GM19239 (cell line): Measurements from ENCODE around the gene AP4E1.
A peak's percentile ranks its signal among the peaks of the same experiment; 100 is the strongest.
"Not testable (repeated sequence)": the region's sequence is repeated elsewhere in the genome, so short reads cannot be mapped to it uniquely, and the experiment has no call there.

Experiments
- DNase-seq: peaks from one replicate; pipeline ENCODE4 v3.0.0; 2011; ENCODE audit warnings: low spot score; ENCODE audit not compliant: insufficient read length
- FAIRE-seq: peaks from 2 replicates; lab custom pipeline; 2011; peaks lifted over from hg19 to GRCh38; lab: Jason Lieb, UNC

The AP4E1 gene

DNA sequence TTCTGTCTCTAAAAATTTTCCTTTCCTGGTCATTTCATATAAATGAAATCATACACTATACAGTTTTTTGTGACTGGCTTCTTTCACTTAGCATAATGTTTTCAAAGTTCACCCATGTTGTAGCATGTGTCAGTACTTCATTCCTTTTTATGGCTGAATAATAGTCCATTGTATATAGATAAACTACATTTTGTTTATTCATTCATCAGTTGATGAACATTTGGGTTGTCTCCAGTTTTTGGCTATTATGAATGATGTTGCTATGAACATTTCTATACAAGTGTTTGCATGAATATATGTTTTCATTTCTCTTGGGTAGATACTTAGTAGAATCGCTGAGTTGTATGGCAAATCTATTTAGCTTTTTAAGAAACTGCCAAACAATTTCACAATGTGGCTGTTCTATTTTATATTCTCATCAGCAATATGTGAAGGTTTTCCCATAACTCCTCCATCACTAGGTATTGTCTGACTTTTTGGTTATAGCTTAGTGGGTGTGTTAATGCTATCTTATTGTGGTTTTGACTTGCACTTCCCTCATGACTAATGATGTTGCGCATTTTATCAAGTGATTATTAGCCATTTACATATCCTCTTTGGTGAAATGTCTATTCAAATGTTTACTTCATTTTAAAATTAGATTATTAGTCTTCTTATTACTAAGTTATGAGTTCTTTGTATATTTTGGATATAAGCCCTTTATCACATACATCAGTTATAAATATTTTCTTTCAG lies 21.7 kb upstream of the AP4E1 start:
- DNase-seq = no peak
- no peak for FAIRE-seq

DNA sequence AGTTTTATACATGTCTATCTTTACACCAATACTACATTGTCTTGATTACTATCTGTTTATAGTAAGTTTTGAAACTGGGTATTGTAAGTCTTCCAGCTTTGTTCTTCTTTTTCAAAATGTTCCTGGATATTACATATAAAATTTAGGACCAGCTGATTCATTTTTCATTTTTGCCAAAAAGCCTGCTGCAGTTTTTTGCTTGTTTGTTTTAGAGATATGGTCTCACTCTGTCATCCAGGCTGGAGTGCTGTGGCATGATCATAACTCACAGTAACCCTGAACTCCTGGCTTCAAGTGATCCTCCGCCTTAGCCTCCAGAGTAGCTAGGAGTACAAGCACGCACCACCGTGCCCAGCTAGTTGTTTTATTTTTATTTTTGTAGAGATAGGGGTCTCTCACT lies 20.4 kb upstream of the AP4E1 start:
- DNase-seq (no peak), FAIRE-seq (no peak)

DNA sequence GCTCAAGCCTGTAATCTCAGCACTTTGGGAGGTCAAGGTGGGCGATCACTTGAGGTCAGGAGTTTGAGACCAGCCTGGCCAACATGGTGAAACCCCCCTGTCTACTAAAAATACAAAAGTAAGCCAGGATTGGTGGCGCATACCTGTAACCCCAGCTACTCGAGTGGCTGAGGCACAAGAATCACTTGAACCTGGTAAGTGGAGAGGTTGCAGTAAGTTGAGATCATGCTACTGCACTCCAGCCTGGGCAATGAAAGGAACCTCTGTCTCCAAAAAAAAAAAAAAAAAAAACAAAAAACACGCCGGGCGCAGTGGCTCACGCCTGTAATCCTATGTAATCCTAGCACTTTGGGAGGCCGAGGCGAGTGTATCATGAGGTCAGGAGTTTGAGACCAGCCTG lies 18.9 kb upstream of the AP4E1 start:
- no peak for FAIRE-seq
- no peak for DNase-seq

DNA sequence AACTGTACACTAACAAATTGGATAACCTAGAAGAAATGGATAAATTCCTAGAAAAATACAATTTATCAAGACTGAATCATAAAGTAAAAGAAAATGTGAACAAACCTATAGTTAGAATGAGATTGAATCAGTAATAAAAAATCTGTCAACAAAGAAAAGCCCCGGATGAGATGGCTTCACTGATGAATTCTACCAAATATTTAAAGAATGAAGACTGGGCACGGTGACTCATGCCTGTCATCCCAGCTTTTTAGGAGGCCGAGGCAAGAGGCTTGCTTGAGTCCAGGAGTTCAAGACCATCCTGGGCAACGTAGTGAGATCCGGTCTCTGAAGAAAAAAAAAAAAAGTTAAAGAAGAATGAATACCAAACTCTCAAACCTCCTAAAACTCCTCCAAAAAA lies 17.7 kb upstream of the AP4E1 start:
- no peak for DNase-seq
- FAIRE-seq = no peak

DNA sequence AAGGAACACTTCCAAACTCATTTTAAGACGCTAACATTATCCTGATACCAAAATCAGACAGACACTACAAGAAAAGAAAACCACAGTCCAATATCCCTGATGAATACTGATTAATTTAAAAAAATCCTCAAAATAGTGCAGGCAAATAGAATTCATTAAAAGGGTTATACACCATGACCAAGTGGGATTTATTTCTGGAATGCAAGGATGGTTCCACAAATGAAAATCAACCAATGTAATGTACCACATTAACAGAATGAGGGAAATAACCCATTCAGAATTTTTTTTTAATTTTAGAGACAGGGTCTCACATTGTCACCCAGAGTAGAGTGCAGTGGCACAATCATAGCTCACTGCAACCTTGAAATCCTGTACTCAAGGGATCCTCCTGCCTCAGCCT lies 17.3 kb upstream of the AP4E1 start:
- no peak for DNase-seq
- no peak for FAIRE-seq

DNA sequence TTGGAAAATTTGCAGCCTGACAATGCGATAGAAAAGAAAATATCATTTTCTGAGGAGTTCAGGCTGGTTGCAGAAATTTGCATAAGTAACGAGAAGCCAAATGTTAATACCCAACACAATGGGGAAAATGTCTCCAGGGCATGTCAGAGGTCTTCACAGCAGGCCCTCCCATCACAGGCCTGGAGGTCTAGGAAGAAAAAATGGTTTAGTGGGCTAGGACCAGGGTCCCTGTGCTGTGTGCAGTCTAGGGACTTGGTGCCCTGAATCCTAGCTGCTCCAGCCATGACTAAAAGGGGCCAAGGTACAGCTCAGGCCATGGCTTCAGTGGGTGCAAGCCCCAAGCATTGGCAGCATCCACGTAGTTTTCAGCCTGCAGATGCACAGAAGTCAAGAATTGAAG lies 14.5 kb upstream of the AP4E1 start:
- FAIRE-seq = no peak
- no peak for DNase-seq

DNA sequence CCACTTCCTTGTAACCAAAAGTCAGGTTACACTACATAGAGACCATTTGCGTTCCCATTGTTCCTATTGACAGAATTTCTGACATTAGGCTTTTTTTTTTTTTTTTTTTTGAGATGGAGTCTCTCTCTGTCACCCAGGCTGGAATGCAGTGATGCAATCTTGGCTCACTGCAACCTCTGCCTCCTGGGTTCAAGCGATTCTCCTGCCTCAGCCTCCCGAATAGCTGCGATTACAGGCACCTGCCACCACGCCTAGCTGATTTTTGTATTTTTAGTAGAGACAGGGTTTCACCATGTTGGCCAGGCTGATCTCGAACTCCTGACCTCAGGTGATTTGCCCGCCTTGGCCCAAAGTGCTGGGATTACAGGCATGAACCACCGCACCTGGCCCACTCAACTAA lies 7.1 kb upstream of the AP4E1 start:
- not testable (repeated sequence) for DNase-seq, FAIRE-seq

DNA sequence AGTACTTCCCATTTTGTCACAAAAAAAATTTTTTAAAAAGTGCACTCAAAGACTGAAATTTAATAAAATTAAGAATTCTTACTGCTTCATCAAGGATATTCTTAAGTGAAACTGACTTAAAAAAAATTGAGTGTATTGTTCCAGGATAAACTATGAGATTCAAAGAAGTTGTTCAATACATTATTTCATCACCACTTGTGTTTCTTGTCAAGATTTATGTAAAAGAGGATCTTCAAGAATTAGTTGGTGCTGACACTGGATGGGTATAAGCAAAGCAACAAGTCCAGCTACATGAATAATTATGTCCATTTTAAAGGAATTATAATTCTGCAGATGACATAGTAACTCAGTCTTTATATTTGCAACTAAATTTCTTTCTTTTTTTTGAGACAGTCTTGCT lies 4.3 kb upstream of the AP4E1 start:
- FAIRE-seq = no peak
- DNase-seq = no peak

DNA sequence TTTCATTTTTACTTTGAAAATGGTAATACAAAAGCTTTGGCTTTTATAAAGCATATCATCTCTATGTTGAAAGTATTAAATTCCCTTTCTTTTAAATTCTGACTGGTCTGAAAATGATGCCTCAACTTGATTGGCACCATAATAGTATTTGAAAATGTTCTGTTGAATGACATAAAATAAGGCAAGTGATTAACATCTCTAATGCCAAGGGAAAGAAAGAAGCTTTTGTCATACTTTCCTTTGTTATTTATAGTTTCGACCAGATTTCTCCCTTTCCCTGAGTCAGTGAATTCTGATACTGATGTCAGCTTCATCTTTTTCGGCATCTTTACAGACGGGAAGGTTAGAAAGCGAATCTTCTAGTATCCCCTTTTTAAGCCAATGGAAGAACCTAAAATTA lies 3.4 kb upstream of the AP4E1 start:
- DNase-seq (no peak), FAIRE-seq (no peak)

DNA sequence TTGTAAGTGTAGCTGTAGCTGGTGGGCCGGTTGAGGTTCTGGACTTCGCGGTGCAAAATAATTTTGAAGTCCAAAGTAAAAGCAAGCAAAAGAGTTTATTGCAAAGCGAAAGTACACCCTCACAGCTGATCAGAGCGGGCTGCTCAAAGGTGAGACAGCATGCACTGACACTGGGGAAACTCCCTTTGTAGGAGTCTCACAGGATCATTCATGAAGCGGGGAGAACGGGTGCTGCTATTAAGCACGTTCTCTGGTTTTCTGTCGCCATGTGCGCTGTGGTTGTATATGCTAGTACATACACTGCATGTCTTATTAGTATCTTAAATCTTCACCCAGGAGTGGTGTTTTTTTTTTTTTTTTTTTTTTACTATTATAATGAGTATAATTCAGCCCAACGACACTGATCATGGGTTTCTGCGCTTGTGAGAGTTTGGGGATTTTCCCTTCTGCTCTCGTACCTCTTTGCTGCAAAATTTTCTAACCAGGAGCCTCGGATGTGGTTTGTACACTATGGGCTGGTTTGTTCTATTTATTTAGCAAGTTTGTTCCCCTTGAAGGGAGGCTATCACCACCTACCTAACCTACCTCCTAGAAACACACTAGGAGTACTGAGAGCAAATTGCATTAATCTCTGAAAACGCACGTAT lies 1.4 kb upstream of the AP4E1 start:
- peak; percentile 48 for DNase-seq
- peak; percentile 89 for FAIRE-seq

DNA sequence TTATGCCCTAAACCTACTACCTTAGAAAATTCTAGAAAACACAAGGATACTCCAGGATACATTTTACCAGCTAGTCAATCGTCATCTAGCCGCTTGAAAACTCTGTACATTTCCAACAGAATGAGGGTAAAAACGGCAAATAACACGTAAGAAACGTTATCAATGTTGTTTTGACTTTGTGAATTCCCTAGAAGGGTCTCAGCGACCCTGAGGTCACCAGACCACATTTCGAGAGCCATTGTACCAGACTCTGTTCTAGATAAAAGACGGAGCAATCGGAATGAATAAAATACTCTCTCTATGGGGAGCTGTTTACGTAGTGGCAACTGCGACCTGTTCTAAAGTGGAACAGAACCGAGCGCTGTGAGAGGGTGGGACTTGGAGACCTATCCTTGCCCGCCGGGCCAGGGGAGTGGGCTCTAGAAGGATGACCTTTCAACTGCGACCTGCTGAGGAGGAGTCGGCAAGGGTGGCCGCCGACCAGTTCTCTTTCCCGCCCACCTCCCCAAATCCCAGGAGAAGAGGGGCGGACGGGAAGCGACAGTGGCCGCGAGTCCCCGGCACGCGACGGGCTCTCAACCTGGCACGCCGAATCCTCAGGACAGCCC lies 778 bp upstream of the AP4E1 start:
- no peak for FAIRE-seq
- no peak for DNase-seq

DNA sequence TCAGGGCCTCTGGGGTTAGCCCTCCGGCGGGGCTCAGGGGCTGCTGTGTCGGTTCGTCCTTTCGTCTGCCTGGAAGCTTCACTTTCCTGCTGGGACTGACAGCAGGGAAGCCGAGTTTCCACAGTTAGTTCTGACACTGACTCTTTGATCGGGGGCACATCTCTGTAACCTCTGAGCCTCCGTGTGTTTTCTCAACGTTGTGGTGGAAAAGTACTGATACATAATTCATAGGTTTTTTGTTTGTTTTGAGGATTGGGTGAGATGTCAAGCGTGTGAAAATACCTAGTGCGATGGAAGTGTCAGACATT lies 481 bp downstream of the AP4E1 start:
- peak; percentile 71 for FAIRE-seq
- DNase-seq = no peak

DNA sequence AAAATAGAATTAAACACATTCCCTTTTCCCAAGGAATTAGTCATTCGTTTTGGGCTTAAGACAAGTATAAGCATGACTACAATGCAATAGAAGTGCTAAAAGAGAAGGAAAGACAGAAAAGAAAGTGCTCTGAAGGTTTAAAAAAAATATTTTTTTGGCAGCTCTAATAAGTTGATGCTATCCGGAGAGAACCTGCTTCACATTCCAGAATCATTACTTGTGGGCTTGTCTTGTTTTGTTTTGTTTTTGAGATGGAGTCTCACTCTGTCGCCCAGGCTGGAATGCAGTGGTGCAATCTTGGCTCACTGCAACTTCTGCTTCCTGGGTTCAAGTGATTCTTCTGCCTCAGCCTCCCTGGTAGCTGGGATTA lies 1.9 kb downstream of the AP4E1 start:
- not testable (repeated sequence) for DNase-seq, FAIRE-seq

DNA sequence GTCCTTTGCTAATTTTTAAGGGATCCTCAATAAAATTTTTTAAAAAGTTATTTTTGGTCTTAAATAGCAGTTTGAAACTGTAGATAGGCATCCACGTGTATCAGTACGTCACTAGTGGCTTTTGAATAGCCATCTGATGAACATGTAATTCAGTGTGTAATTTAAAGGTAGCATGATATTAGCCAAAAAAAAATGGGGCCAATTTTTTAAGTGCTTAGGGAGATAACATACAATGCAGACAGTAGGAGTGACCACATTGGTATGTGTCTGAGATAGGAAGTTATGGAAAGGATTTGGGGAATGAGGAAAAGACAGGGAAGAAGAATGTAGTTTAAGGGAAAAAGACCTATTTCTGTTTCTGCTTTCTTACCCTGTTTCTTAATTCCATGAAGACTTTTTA lies 2.5 kb downstream of the AP4E1 start:
- FAIRE-seq = no peak
- no peak for DNase-seq

DNA sequence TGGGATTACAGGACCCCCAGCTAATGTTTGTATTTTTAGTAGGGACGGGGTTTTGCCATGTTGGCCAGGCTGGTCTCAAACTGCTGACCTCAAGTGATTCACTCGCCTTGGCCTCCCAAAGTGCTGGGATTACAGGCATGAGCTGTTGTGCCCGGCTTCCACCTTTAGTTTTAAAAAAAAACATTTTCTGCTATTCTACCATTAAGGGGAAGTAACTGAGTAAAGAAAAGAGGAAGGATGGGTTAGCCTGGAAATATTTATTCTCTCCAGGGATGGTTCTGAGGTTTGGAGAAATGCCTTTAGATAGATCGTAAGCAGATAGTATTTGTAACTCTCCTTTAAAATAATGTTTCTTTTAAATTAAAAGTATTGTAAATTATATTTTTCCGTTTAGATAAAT lies 3.1 kb downstream of the AP4E1 start:
- no peak for FAIRE-seq
- no peak for DNase-seq

DNA sequence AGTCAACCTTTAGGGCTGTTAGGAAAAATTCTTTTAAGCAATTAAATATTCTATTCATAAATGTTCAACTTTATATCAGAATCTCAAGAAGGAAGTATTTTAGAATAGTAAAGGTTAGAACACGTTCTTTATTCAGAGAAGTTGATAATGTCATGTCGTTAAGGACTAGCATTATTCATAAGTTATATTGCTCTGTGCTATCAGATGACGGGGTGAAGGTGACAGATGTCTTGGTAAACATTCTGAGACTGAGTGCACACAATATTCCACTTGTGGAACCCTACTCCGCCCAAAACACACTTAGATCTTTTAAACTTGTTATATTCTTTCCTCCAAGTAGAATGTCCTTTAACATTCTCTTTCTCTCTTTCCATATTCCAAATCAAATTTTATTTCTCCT lies 7.9 kb downstream of the AP4E1 start:
- FAIRE-seq (no peak), DNase-seq (no peak)

DNA sequence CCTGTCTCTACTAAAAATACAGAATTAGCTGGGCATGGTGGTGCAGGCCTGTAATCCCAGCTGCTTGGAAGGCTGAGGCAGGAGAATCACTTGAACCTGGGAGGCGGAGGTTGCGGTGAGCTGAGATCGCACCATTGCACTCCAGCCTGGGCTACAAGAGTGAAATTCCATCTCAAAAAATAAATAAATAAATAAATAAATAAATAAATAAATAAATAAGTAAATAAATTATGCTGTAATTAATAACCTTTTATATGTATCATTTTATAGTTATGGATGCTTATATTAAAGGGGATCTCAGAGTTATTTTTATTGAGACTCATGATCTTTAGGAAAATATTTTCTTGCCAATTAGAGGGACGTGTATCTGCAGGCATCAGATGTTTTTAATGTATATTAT lies 10.9 kb downstream of the AP4E1 start:
- not testable (repeated sequence) for FAIRE-seq

DNA sequence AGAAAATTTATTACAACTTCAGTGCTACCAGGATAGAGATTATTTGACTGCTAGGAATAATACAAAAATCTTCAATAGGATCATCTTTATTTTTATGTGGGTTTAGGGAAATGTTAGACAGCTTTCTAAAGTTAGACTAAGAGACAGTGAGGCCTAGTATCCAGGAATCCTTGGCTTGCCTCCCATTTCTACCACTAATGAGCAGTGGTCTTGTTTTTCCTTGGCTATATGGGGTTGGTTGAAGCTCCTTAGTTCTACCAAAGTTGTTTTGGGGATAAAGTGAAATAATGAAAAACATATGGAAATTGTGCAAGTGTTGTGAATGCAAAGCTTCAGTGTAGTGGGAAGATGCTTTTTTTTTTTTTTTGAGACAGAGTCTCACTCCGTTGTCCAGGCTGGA lies 16.8 kb downstream of the AP4E1 start:
- DNase-seq (no peak), FAIRE-seq (no peak)

More for the DNA sequence above, 10.9 kb downstream of the AP4E1 start:
- not testable (repeated sequence) for DNase-seq

DNA sequence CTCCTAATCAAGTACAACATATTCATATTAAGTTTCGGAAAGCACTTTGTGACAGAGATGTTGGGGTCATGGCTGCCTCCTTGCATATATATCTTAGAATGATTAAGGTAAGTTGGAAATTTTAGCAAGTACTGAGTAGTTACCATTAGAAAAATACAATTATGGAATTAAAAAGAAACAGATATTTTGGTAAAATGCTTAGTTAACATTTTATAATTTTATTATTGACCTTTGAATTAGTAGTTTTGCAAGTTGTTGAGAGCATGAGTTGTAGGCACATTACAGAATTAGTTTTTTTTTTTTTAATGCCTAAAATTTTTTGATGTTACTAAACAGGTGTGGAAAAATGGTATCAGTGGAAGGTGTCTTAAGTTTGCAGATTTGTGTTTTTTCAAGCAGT lies 20.6 kb downstream of the AP4E1 start:
- FAIRE-seq (no peak), DNase-seq (no peak)

DNA sequence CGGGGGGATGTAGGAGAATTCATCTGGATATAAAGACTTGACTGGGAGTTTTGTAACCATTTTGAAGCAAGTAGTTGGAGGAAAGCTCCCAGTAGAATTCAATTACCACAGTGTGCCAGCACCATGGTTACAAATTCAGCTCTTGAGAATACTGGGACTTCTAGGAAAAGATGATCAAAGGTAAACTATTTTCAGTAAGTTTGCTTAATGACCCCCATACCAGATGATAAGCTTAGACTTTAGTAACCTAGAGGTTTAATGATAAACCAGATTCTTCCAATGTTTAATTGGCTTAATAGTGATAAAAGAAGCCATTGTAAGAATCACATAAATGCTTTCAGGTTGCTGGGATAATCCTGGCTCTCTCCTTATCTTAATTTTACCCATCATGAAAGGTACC lies 22.3 kb downstream of the AP4E1 start:
- no peak for FAIRE-seq
- DNase-seq = no peak

DNA sequence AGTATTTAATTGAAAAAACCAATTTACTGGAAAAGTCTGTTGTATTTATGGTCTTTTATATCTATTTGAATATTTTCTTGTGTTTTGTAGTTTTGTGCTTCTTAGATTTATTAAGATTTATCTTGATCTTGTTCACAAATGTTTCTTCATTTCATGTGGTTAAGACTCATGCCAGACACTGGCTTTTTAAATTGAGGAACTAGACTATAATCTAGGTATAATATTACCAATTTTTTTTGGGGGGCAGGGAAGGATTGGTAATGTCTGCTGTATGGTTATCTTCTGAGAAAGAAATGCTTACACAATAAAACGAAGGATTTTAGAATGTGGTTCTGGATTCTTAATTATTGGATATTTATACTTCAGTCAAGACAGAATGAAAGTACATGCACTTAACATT lies 24.9 kb downstream of the AP4E1 start:
- DNase-seq (no peak), FAIRE-seq (no peak)

DNA sequence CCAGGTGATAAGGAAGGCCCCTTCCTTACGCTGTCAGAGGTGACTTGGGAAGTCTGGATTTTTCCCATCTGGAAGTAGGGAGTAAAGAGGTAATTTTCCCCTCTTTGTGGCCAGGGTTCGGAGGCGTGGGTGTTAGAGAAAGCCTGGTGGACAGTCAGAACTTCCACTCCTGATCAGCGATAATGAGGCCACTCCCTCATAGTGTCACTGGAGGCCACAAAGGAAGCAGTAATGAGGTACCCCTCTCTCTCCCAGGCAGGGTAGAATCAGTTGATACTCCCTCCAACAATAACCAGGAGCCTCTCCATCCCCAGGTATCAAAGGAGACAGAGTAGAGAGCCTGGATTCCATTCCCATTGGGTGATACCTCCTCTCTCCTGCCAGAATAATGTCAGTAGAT lies 30.0 kb downstream of the AP4E1 start:
- DNase-seq (no peak), FAIRE-seq (no peak)
